Upper lobe of left lung (tissue), 6 donors: Measurements from ENCODE around the gene PPM1E. TPM values are rescaled to one million over a fixed set of nuclear protein-coding genes. Genes with fewer than 3 reads are reported as not detected.

ENCODE experiments used
- ATAC-seq, 2 donors: fragments of 200-7000 bp; cut with Tn5 transposase; one replicate each; pipeline ENCODE4 v1.9.1; 2022; ENCODE audit warnings: mild to moderate bottlenecking in 2 of 2, moderate library complexity in 2 of 2; ENCODE audit not compliant: low FRiP score in 2 of 2
- DNase-seq, 2 donors: peaks; one replicate each; pipeline ENCODE4 v3.0.0-alpha.2; 2019 to 2020
- H3K27ac ChIP-seq, 4 donors: fragments of 200-600 bp; sonication (generic); one replicate each; pipeline ENCODE4 v1.5.1; 2016 to 2019
- H3K27me3 ChIP-seq, 4 donors: fragments of 200-600 bp; sonication (generic); one replicate each; pipeline ENCODE4 v1.5.1; 2017 to 2019
- H3K36me3 ChIP-seq, 4 donors: fragments of 200-600 bp; sonication (generic); one replicate each; pipeline ENCODE4 v1.5.1; 2016 to 2019
- H3K4me1 ChIP-seq, 4 donors: fragments of 200-600 bp; sonication (generic); one replicate each; pipeline ENCODE4 v1.5.1; 2018 to 2019
- H3K4me3 ChIP-seq, 4 donors: fragments of 200-600 bp; sonication (generic); one replicate each; pipeline ENCODE4 v1.5.1; 2017 to 2019; ENCODE audit warnings: mild to moderate bottlenecking in 2 of 4, moderate library complexity in 1 of 4
- H3K9me3 ChIP-seq, 4 donors: fragments of 200-600 bp; sonication (generic); one replicate each; pipeline ENCODE4 v1.5.1; 2018 to 2019
- EP300 ChIP-seq, 4 donors: sonication (generic); formaldehyde crosslinking; IDR thresholded peaks; one replicate each; pipeline ENCODE4 v1.5.1; 2017; ENCODE audit warnings: antibody characterized with exemption in 4 of 4, control low read depth in 2 of 4
- POLR2A ChIP-seq, 4 donors: fragments of 450-650 bp; IDR thresholded peaks; one replicate each; pipeline ENCODE4 v1.5.1; 2016 to 2017; ENCODE audit warnings: antibody characterized with exemption in 4 of 4, mild to moderate bottlenecking in 2 of 4
- POLR2AphosphoS5 ChIP-seq, 2 donors: sonication (generic); formaldehyde crosslinking; IDR thresholded peaks; one replicate each; pipeline ENCODE4 v1.5.1; 2017; ENCODE audit warnings: antibody characterized with exemption in 2 of 2
- WGBS, 2 donors: methylation state at CpG; one replicate each; pipeline ENCODE4 v1.1.5; 2017 to 2018; 5-methylcytosine and 5-hydroxymethylcytosine counted together
- total RNA-seq, 6 donors: library from RNA; depleted of rRNA in 4 of 6; stranded (reverse); fragments of >200 nt in 4 of 6; gene quantifications; one replicate each; pipeline versions ENCODE4 v1.1.0 to v1.2.1, GENCODE V29; 2016 to 2021
- TF ChIP-seq, protein P1 (sequence below), 6 experiments: fragments of 450-650 bp in 4 of 6; fragments of 200-600 bp in 2 of 6; sonication (generic) in 2 of 6; IDR thresholded peaks; one replicate each; pipeline ENCODE4 v1.5.1; 2016 to 2019; ENCODE audit warnings: antibody characterized with exemption in 6 of 6
- donor health status: DM: no; HTN: no; CAD: no; lungs with moderate emphysema.
- donor health status: DM: no; HTN: yes; CAD: no; lungs with severe emphysema.

Gene PPM1E
- total RNA-seq, 6 donors from 2014 or later: under 0.01 to 0.76 (median 0.18) TPM

DNA sequence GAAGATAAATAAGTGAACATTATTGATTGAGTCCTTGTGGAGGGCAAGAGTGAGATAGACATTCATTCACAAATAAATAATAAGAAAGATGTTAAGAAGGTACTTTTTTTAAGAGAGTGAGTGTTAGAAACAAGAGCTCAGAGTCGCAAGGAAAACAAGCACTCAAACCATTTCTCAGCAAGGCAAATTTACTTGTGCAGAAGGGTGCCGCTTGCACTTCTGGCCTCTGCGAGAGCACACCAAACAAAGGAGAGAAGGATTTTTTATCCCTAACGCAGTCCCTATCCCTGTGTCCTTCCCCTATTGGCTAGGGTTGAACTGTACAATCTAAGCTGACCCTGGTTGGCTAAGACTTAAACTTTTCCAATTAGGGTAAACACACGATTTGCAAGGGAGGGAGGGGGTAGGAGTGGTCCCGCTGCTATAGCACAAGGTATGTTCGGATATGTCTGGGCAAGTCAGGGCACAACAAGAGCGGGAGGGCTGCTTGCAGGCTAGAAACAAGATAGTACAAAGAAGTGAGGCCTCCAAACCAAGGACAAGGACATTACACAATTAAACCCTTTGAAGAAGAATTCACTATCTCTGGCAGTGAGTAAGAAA is 156.2 kb downstream of the PPM1E start:
- H3K27me3 ChIP-seq: no peaks in the 10 kb centered on the region
- peaks cover 3 to 14% (median 10%) of the 10 kb centered on the region in 4 donors for H3K9me3 ChIP-seq
- no peak overlapping the region for H3K27ac ChIP-seq
- ATAC-seq (no peak), DNase-seq (no peak)
- no peaks in the 10 kb centered on the region for H3K36me3 ChIP-seq
- no peak for TF ChIP-seq POLR2AphosphoS5 (IDR thresholded peaks at IDR 0.05)
- TF ChIP-seq POLR2A (IDR thresholded peaks at IDR 0.05): no peak
- WGBS, 2 donors: 88 to 93% methylated on average over 8 of the region's 8 CpGs
- H3K4me1 ChIP-seq: no peaks in the 10 kb centered on the region
- no peak overlapping the region for H3K4me3 ChIP-seq

DNA sequence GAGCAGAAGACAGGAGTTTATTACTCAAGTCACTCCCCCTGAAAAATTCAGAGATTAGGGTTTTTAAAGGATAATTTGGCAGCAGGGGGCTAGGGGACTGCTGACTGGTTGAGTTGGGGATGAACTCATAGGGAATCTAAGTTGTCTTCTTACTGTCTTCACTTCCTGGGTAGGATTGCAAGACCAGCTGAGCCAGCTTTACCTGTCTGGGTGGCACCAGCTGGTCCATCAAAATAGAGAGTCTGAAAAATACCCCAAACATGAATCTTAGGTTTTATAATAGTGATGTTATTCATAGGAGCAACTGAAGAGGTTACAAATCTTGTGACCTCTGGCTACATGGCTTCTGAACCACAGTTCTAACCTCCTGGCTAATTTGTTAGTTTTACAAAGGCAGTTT is 157.9 kb downstream of the PPM1E start:
- DNase-seq: no peak
- Histone ChIP-seq H3K9me3 (peaks cover 3 to 14% (median 10%) of the 10 kb centered on the region in 4 donors), H3K36me3 (no peaks in the 10 kb centered on the region), H3K4me1 (no peaks in the 10 kb centered on the region), H3K4me3 (no peak overlapping the region), H3K27ac (no peak overlapping the region), H3K27me3 (no peaks in the 10 kb centered on the region)
- no peak for ATAC-seq
- TF ChIP-seq POLR2A (IDR thresholded peaks at IDR 0.05): no peak
- TF ChIP-seq POLR2AphosphoS5 (IDR thresholded peaks at IDR 0.05): no peak
- no peak for TF ChIP-seq EP300 (IDR thresholded peaks at IDR 0.05)
- TF ChIP-seq, protein P1, sequence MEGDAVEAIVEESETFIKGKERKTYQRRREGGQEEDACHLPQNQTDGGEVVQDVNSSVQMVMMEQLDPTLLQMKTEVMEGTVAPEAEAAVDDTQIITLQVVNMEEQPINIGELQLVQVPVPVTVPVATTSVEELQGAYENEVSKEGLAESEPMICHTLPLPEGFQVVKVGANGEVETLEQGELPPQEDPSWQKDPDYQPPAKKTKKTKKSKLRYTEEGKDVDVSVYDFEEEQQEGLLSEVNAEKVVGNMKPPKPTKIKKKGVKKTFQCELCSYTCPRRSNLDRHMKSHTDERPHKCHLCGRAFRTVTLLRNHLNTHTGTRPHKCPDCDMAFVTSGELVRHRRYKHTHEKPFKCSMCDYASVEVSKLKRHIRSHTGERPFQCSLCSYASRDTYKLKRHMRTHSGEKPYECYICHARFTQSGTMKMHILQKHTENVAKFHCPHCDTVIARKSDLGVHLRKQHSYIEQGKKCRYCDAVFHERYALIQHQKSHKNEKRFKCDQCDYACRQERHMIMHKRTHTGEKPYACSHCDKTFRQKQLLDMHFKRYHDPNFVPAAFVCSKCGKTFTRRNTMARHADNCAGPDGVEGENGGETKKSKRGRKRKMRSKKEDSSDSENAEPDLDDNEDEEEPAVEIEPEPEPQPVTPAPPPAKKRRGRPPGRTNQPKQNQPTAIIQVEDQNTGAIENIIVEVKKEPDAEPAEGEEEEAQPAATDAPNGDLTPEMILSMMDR (IDR thresholded peaks at IDR 0.05): no peak

DNA sequence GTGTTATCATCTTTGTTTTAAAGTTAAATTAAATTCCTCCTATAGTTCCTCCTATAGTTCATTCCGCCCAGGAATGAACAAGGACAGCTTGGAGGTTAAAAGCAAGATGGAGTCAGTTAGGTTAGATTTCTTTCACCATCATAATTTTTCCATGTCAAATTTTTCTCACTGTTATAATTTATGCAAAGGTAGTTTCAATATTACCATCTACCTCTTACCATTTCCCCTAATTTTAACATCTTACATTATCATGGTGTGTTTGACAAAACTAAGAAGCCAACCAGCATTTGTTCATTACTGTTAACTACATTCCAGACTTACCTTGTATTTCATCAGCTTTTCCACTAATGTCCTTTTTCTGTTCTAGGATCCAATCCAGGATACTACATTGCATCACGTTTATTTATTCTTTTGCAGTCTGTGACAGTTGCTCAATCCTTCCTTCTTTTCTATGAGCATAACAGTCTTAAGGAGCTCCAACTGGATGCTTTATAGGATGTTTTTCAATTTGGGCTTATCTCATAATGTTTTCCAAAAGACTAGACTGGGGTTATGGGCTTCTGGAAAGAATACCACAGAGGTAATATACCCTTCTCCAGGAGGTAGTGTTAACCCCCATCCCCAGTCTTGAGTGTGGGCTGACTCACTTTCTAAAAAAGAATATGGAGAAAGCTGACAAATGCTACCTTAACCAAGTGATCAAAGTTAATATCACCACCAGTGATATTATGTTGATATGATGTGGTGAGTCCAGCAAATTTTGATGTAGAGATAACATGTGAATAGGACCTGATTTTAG is 158.5 kb downstream of the PPM1E start:
- no peak for ATAC-seq

DNA sequence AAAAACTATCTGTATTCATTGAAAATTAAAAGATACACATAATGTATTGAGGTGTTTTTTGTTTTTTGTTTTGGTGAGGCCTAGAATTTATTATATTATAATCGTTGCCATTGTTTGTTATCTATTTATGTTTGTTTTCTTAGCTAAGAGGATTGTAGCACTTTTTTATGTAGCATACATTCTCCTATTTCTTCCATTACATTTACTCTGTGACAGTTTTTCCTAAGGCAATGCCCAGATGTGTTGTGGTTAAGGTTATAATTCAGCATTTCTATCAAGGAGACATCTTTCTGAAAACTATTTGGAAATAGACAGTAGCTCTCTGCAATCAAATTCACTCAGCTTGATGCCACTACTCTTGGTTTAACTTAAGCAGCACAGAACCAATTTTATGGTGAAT is 161.6 kb downstream of the PPM1E start:
- H3K27me3 ChIP-seq: no peaks in the 10 kb centered on the region
- WGBS, 2 donors: 82 to 86% methylated on average over 1 of the region's 1 CpG
- no peaks in the 10 kb centered on the region for H3K36me3 ChIP-seq

More for the DNA sequence above, 158.5 kb downstream of the PPM1E start:
- DNase-seq: no peak
- Histone ChIP-seq H3K9me3 (peaks cover 3 to 14% (median 10%) of the 10 kb centered on the region in 4 donors), H3K36me3 (no peaks in the 10 kb centered on the region), H3K27me3 (no peaks in the 10 kb centered on the region), H3K4me3 (no peak overlapping the region), H3K4me1 (no peaks in the 10 kb centered on the region), H3K27ac (no peak overlapping the region)
- 41 to 74% methylated on average over 2 of the region's 2 CpGs for WGBS, 2 donors
- TF ChIP-seq POLR2AphosphoS5 (IDR thresholded peaks at IDR 0.05): no peak

DNA sequence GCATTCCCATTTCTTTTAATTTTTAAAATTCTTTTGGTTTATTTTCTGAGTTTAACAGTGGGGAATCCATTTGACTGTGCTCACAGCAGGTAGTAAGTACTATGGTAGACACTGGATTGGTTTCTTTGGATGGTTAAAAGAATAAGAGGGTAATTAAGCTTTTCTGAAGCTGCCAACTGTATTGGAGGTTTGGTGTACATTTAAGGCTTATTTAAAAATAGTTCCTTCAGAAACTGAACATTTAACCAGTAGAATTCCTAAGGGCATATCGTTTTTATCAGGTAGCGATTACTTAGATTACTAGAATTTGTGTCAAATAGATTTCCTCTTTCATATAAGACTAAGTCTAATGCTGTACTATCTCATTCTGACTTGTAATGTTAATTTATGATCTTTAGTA is 162.4 kb downstream of the PPM1E start:
- no peak for ATAC-seq
- Histone ChIP-seq H3K27me3 (no peaks in the 10 kb centered on the region), H3K9me3 (no peaks in the 10 kb centered on the region), H3K4me3 (no peak overlapping the region), H3K27ac (no peak overlapping the region), H3K36me3 (no peaks in the 10 kb centered on the region), H3K4me1 (no peaks in the 10 kb centered on the region)
- TF ChIP-seq POLR2A (IDR thresholded peaks at IDR 0.05) (no peak), POLR2AphosphoS5 (IDR thresholded peaks at IDR 0.05) (no peak), EP300 (IDR thresholded peaks at IDR 0.05) (no peak)
- TF ChIP-seq, protein P1 (IDR thresholded peaks at IDR 0.05): no peak
- 69 to 82% methylated on average over 2 of the region's 2 CpGs for WGBS, 2 donors
- no peak for DNase-seq

More for the DNA sequence above, 161.6 kb downstream of the PPM1E start:
- no peak overlapping the region for H3K27ac ChIP-seq
- H3K4me3 ChIP-seq: no peak overlapping the region
- no peak for ATAC-seq
- H3K9me3 ChIP-seq: peaks cover 0 to 2% (median 0%) of the 10 kb centered on the region in 4 donors
- H3K4me1 ChIP-seq: no peaks in the 10 kb centered on the region
- no peak for TF ChIP-seq POLR2A (IDR thresholded peaks at IDR 0.05)
- TF ChIP-seq POLR2AphosphoS5 (IDR thresholded peaks at IDR 0.05): no peak
- no peak for TF ChIP-seq EP300 (IDR thresholded peaks at IDR 0.05)
- TF ChIP-seq, protein P1 (IDR thresholded peaks at IDR 0.05): no peak
- DNase-seq: no peak
